GM12878 (cell line): Measurements from ENCODE around the gene TMEM170B. TPM values are rescaled to one million over a fixed set of nuclear protein-coding genes. Genes with fewer than 3 reads are reported as not detected.

ENCODE experiments used
- BHLHE40 ChIP-seq, 2 experiments: fragments of 450-650 bp in 1 of 2; IDR thresholded peaks; 2 replicates each; pipeline ENCODE4 v1.6.1; 2011 to 2017; ENCODE audit warnings: low read depth in 2 of 2, borderline replicate concordance in 1 of 2, improper control_type of control experiment in 1 of 2, low read length in 1 of 2, mild to moderate bottlenecking in 1 of 2
- CBX3 ChIP-seq: fragments of 200-600 bp; sonication (generic); IDR thresholded peaks from 2 replicates; pipeline ENCODE4 v1.6.1; 2016; ENCODE audit warnings: low read depth, borderline replicate concordance
- CREM ChIP-seq: IDR thresholded peaks from 2 replicates; pipeline ENCODE4 v1.6.1; 2014; ENCODE audit warnings: antibody characterized with exemption, low read depth
- DPF2 ChIP-seq: fragments of 450-650 bp; IDR thresholded peaks from 2 replicates; pipeline ENCODE4 v1.6.1; 2017; ENCODE audit warnings: mild to moderate bottlenecking
- EZH2 ChIP-seq: IDR thresholded peaks from 2 replicates; pipeline ENCODE4 v1.6.1; 2012; ENCODE audit warnings: low read depth, mild to moderate bottlenecking, control low read depth, inconsistent platforms, low read length, borderline replicate concordance; ENCODE audit not compliant: control insufficient read depth
- HCFC1 ChIP-seq: fragments of 150-350 bp; IDR thresholded peaks from 2 replicates; pipeline ENCODE4 v1.6.1; 2014; ENCODE audit warnings: low read length
- HDGF ChIP-seq: fragments of 450-650 bp; IDR thresholded peaks from 2 replicates; pipeline ENCODE4 v1.6.1; 2016; ENCODE audit warnings: antibody characterized with exemption
- KAT2A ChIP-seq: conservative IDR thresholded peaks from 2 replicates; pipeline ENCODE4 v1.6.1; 2011; ENCODE audit warnings: low read depth, low read length; ENCODE audit not compliant: control insufficient read depth
- KDM1A ChIP-seq: fragments of 200-600 bp; sonication (generic); IDR thresholded peaks from 2 replicates; pipeline ENCODE4 v1.6.1; 2016; ENCODE audit warnings: borderline replicate concordance
- MEF2A ChIP-seq: IDR thresholded peaks from 2 replicates; pipeline ENCODE4 v1.6.1; 2011; ENCODE audit warnings: low read depth, mild to moderate bottlenecking, low read length, moderate library complexity; ENCODE audit not compliant: insufficient read depth
- MTA2 ChIP-seq: fragments of 450-650 bp; IDR thresholded peaks from 2 replicates; pipeline ENCODE4 v1.6.1; 2016; ENCODE audit warnings: low read depth, mild to moderate bottlenecking, moderate library complexity
- MXI1 ChIP-seq: fragments of 150-350 bp; IDR thresholded peaks from 2 replicates; pipeline ENCODE4 v1.6.1; 2011; ENCODE audit warnings: low read depth, mild to moderate bottlenecking, inconsistent platforms, low read length, improper control_type of control experiment
- NBN ChIP-seq: fragments of 450-650 bp; IDR thresholded peaks from 2 replicates; pipeline ENCODE4 v1.6.1; 2016
- NFIC ChIP-seq: IDR thresholded peaks from 2 replicates; pipeline ENCODE4 v1.6.1; 2012; ENCODE audit warnings: low read depth, mild to moderate bottlenecking, inconsistent platforms, low read length, moderate library complexity
- NFYB ChIP-seq: IDR thresholded peaks from 2 replicates; pipeline ENCODE4 v1.6.1; 2011; ENCODE audit warnings: low read depth, mild to moderate bottlenecking, low read length, improper control_type of control experiment, moderate library complexity; ENCODE audit not compliant: insufficient read depth
- PAX8 ChIP-seq: fragments of 450-650 bp; IDR thresholded peaks from 2 replicates; pipeline ENCODE4 v1.6.1; 2017; ENCODE audit warnings: mild to moderate bottlenecking, moderate library complexity
- POLR2AphosphoS2 ChIP-seq: IDR thresholded peaks from 2 replicates; pipeline ENCODE4 v1.6.1; 2011; ENCODE audit warnings: low read depth, mild to moderate bottlenecking, low read length, improper control_type of control experiment, moderate library complexity
- RELA ChIP-seq: fragments of 450-650 bp; IDR thresholded peaks from 2 replicates; pipeline ENCODE4 v1.8.0; 2014; ENCODE audit warnings: borderline replicate concordance; ENCODE audit not compliant: partially characterized antibody
- SIN3A ChIP-seq: IDR thresholded peaks from 2 replicates; pipeline ENCODE4 v1.6.1; 2012; ENCODE audit warnings: low read depth, low read length, improper control_type of control experiment
- SMC3 ChIP-seq: IDR thresholded peaks from 2 replicates; pipeline ENCODE4 v1.6.1; 2011; ENCODE audit warnings: low read length, improper control_type of control experiment, borderline replicate concordance
- TCF7 ChIP-seq: IDR thresholded peaks from 2 replicates; pipeline ENCODE4 v1.6.1; 2014; ENCODE audit warnings: antibody characterized with exemption, borderline replicate concordance
- YY1 ChIP-seq: IDR thresholded peaks from 2 replicates; pipeline ENCODE4 v1.6.1; 2011; ENCODE audit warnings: low read depth, mild to moderate bottlenecking, low read length
- ZNF24 ChIP-seq: fragments of 450-650 bp; IDR thresholded peaks from 2 replicates; pipeline ENCODE4 v1.6.1; 2017; ENCODE audit warnings: antibody characterized with exemption, mild to moderate bottlenecking
- polyA plus RNA-seq, 11 experiments: library from polyadenylated mRNA; depleted of rRNA in 4 of 11; unstranded in 6 of 11; stranded (reverse) in 5 of 11; fragments of >200 nt; fragmentation: Nextera tagmentation in 4 of 11; fragmentation: Illumina TruSeq in 1 of 11; extraction: Ambion mirVana in 4 of 11; extraction: Trizol in 1 of 11; gene quantifications; 1 replicate in 1 of 11; 2 replicates in 10 of 11; pipeline versions ENCODE4 v1.2.1 to v1.2.3, GENCODE V29; 2011 to 2016; ENCODE audit warnings: inconsistent platforms in 2 of 11, missing spikeins in 2 of 11, low read depth in 1 of 11
- total RNA-seq, 4 experiments: library from RNA; depleted of rRNA in 3 of 4; stranded (reverse); fragments of >200 nt in 3 of 4; fragmentation: Illumina TruSeq in 1 of 4; extraction: Trizol in 1 of 4; gene quantifications; 2 replicates each; pipeline versions ENCODE4 v1.2.1 to v1.2.3, GENCODE V29; 2013 to 2021
- TF ChIP-seq, protein P1 (sequence below): IDR thresholded peaks from 2 replicates; pipeline ENCODE4 v1.6.1; 2011; ENCODE audit warnings: low read depth, low read length, improper control_type of control experiment, borderline replicate concordance
- TF ChIP-seq, protein P2 (sequence below): IDR thresholded peaks from 2 replicates; pipeline ENCODE4 v1.6.1; 2012; ENCODE audit warnings: low read depth, low read length, improper control_type of control experiment
- TF ChIP-seq, protein P3 (sequence below): fragments of 450-650 bp; IDR thresholded peaks from 2 replicates; pipeline ENCODE4 v1.6.1; 2017; ENCODE audit warnings: mild to moderate bottlenecking, moderate library complexity

Gene TMEM170B
- total and polyA plus RNA-seq, 10 of the 15 experiments (the other 5 are each of a cell fraction or from before 2014, with no cell fraction given) = 0.38 to 10.3 (median 4.2) TPM

DNA sequence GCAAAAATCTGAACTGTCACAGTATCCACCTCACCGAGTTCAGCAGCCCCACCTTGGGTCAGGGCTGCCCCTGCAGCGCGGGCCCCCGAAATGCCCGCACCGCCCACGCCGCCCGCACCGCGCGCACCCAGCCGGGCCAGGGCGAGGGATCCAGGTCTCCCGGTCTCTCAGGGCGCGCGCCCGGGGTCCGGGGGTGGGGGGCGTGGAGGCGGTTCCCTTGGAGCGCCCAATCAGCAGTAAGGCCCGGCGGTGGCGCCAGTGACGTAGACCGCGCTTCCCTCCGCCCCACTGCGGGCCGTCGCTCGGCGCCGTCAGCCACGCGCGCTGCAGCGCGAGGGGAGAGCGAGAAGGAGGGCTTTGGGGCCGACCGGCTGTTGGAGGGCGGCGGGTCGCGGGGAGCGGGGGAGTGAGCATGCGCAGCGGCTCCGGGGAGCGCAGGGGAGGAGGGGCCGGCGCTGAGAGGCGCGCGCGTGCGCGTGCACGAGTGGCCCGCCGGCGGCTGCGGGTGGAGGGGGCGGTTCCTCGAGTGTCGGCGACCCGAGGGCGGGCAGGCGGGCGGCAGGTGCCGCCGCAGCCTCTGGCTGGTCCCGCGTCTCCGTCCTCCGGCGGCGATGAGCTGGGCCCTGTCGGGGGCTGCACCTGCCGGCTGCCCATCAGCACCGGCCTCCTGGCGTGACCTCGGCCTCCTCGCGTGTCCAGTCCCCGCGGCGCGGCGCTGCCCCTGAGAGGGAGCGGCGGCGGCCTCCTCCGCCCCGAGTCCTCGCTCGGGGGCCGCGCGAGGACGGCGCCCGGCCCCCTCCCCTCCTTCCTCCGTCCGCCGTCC is at the start of gene TMEM170B (continued):
- TF ChIP-seq ZNF24 (no peak; the same call in 1 of the 2 replicates), HDGF (no peak), EZH2 (no peak), PAX8 (no peak), HCFC1 (no peak; the same call in 1 of the 2 replicates), NFIC (no peak), YY1 (no peak), MXI1 (peak; percentile 19; the same call in 1 of the 2 replicates), MTA2 (no peak), DPF2 (peak; percentile 62), RELA (peak; percentile 12), BHLHE40 (IDR thresholded peaks at IDR 0.05; ENCODE audit: borderline replicate concordance in 1 of 2, low read depth in 2 of 2, low read length in 1 of 2) (peak; percentile 69 to 95; a peak in 3 of 4 replicates), POLR2AphosphoS2 (no peak; the same call in 1 of the 2 replicates), CREM (peak; percentile 75; the same call in 1 of the 2 replicates), NFYB (peak; percentile 49; the same call in 1 of the 2 replicates), SMC3 (no peak), NBN (0 out of 2 replicates have a peak, but pooled peaks have one; percentile 25), KAT2A (no peak), MEF2A (no peak), TCF7 (no peak), KDM1A (no peak), CBX3 (no peak), SIN3A (peak; percentile 20; the same call in 1 of the 2 replicates)
- TF ChIP-seq, protein P1, sequence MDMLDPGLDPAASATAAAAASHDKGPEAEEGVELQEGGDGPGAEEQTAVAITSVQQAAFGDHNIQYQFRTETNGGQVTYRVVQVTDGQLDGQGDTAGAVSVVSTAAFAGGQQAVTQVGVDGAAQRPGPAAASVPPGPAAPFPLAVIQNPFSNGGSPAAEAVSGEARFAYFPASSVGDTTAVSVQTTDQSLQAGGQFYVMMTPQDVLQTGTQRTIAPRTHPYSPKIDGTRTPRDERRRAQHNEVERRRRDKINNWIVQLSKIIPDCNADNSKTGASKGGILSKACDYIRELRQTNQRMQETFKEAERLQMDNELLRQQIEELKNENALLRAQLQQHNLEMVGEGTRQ = no peak
- TF ChIP-seq, protein P2, sequence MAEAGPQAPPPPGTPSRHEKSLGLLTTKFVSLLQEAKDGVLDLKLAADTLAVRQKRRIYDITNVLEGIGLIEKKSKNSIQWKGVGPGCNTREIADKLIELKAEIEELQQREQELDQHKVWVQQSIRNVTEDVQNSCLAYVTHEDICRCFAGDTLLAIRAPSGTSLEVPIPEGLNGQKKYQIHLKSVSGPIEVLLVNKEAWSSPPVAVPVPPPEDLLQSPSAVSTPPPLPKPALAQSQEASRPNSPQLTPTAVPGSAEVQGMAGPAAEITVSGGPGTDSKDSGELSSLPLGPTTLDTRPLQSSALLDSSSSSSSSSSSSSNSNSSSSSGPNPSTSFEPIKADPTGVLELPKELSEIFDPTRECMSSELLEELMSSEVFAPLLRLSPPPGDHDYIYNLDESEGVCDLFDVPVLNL = 0 out of 2 replicates have a peak, but pooled peaks have one; percentile 23
- TF ChIP-seq, protein P3, sequence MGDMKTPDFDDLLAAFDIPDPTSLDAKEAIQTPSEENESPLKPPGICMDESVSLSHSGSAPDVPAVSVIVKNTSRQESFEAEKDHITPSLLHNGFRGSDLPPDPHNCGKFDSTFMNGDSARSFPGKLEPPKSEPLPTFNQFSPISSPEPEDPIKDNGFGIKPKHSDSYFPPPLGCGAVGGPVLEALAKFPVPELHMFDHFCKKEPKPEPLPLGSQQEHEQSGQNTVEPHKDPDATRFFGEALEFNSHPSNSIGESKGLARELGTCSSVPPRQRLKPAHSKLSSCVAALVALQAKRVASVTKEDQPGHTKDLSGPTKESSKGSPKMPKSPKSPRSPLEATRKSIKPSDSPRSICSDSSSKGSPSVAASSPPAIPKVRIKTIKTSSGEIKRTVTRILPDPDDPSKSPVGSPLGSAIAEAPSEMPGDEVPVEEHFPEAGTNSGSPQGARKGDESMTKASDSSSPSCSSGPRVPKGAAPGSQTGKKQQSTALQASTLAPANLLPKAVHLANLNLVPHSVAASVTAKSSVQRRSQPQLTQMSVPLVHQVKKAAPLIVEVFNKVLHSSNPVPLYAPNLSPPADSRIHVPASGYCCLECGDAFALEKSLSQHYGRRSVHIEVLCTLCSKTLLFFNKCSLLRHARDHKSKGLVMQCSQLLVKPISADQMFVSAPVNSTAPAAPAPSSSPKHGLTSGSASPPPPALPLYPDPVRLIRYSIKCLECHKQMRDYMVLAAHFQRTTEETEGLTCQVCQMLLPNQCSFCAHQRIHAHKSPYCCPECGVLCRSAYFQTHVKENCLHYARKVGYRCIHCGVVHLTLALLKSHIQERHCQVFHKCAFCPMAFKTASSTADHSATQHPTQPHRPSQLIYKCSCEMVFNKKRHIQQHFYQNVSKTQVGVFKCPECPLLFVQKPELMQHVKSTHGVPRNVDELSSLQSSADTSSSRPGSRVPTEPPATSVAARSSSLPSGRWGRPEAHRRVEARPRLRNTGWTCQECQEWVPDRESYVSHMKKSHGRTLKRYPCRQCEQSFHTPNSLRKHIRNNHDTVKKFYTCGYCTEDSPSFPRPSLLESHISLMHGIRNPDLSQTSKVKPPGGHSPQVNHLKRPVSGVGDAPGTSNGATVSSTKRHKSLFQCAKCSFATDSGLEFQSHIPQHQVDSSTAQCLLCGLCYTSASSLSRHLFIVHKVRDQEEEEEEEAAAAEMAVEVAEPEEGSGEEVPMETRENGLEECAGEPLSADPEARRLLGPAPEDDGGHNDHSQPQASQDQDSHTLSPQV = no peak
